ENCODE results near the gene SLC7A11.

DNA sequence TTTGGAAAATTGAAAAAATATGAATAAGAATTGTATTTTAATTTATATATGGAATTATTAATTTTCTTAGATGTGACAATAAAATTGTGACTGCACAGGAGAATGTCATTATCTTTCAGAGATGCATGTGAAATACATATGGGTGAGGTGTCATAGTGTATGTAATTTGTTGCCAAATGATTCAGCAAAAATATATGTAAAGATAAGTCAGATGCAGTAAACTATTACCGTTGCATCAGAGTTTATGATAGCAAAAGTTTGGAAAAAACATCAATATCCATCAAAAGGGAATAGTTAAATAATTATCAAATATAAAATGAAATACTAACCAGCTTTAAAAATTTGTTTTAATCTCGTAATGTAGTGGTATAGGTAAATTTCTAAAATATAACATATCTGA, 10.4 kb upstream of the SLC7A11 start:
- TF ChIP-seq, protein P1, sequence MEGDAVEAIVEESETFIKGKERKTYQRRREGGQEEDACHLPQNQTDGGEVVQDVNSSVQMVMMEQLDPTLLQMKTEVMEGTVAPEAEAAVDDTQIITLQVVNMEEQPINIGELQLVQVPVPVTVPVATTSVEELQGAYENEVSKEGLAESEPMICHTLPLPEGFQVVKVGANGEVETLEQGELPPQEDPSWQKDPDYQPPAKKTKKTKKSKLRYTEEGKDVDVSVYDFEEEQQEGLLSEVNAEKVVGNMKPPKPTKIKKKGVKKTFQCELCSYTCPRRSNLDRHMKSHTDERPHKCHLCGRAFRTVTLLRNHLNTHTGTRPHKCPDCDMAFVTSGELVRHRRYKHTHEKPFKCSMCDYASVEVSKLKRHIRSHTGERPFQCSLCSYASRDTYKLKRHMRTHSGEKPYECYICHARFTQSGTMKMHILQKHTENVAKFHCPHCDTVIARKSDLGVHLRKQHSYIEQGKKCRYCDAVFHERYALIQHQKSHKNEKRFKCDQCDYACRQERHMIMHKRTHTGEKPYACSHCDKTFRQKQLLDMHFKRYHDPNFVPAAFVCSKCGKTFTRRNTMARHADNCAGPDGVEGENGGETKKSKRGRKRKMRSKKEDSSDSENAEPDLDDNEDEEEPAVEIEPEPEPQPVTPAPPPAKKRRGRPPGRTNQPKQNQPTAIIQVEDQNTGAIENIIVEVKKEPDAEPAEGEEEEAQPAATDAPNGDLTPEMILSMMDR (IDR thresholded peaks at IDR 0.05): no peak
- no peak for TF ChIP-seq POLR2A (IDR thresholded peaks at IDR 0.05)

Measured in lower leg skin (tissue), 3 donors.